WTC11 (cell line): ENCODE measurements around the gene ST8SIA1. TPM values are rescaled to one million over a fixed set of nuclear protein-coding genes. Genes with fewer than 3 reads are reported as not detected.

Source experiments
- ATAC-seq: fragments of 200-7000 bp; cut with Tn5 transposase; 2 replicates; pipeline ENCODE4 v1.10.0; 2021; ENCODE audit warnings: mild to moderate bottlenecking, moderate library complexity
- CTCF ChIA-PET: fragments of 300-600 bp; sonication (Branson Sonifier 250); formaldehyde crosslinking; loops from one replicate; lab custom pipeline; 2021; ENCODE audit warnings: antibody characterized with exemption; lab: Charles Lee
- POLR2A ChIA-PET: fragments of 350-600 bp; sonication (Branson Sonifier 250); formaldehyde crosslinking; loops from one replicate; lab custom pipeline; 2021; ENCODE audit warnings: antibody characterized with exemption; lab: Charles Lee
- DNase-seq: peaks from one replicate; pipeline ENCODE4 v3.0.0; 2021; ENCODE audit warnings: low spot score
- H3K27ac Mint-ChIP-seq: 2 replicates; pipeline ENCODE4 v1.8.0; 2021; ENCODE audit warnings: mixed read lengths
- H3K27me3 Mint-ChIP-seq: 2 replicates; pipeline ENCODE4 v1.8.0; 2021; ENCODE audit warnings: low read depth, mild to moderate bottlenecking, moderate library complexity, mixed read lengths
- H3K36me3 Mint-ChIP-seq: 2 replicates; pipeline ENCODE4 v1.8.0; 2021; ENCODE audit warnings: mixed read lengths
- H3K4me1 Mint-ChIP-seq: 2 replicates; pipeline ENCODE4 v1.8.0; 2022; ENCODE audit warnings: mixed read lengths
- H3K4me3 Mint-ChIP-seq: 2 replicates; pipeline ENCODE4 v1.8.0; 2021; ENCODE audit warnings: mild to moderate bottlenecking, moderate library complexity, mixed read lengths
- H3K9me3 Mint-ChIP-seq: 2 replicates; pipeline ENCODE4 v1.8.0; 2021; ENCODE audit warnings: mixed read lengths
- ATF1 ChIP-seq: sonication (generic); formaldehyde crosslinking; IDR thresholded peaks from 2 replicates; pipeline ENCODE4 v1.8.1; 2023; ENCODE audit warnings: mild to moderate bottlenecking, moderate library complexity, missing genetic modification reagents
- ATF2 ChIP-seq: sonication (generic); formaldehyde crosslinking; IDR thresholded peaks from 2 replicates; pipeline ENCODE4 v1.8.1; 2022; ENCODE audit warnings: low read depth, missing genetic modification reagents, borderline replicate concordance
- ATF6 ChIP-seq: sonication (generic); formaldehyde crosslinking; IDR thresholded peaks from 2 replicates; pipeline ENCODE4 v1.8.1; 2023; ENCODE audit warnings: mild to moderate bottlenecking, missing genetic modification reagents
- CBFB ChIP-seq: sonication (generic); formaldehyde crosslinking; IDR thresholded peaks from 2 replicates; pipeline ENCODE4 v1.8.1; 2022; ENCODE audit warnings: mild to moderate bottlenecking, low read depth, missing genetic modification reagents
- ERG ChIP-seq: fragments of 250-450 bp; sonication (Bioruptor Pico); IDR thresholded peaks from 2 replicates; pipeline ENCODE4 v1.8.0; 2021; ENCODE audit warnings: mild to moderate bottlenecking
- HMGXB4 ChIP-seq: sonication (generic); formaldehyde crosslinking; IDR thresholded peaks from 2 replicates; pipeline ENCODE4 v1.8.1; 2023; ENCODE audit warnings: mild to moderate bottlenecking, moderate library complexity, missing genetic modification reagents
- IRF2 ChIP-seq: sonication (generic); formaldehyde crosslinking; IDR thresholded peaks from 2 replicates; pipeline ENCODE4 v1.8.0; 2022; ENCODE audit warnings: low read depth, missing genetic modification reagents, borderline replicate concordance
- JUN ChIP-seq: sonication (generic); formaldehyde crosslinking; IDR thresholded peaks from 2 replicates; pipeline ENCODE4 v1.8.0; 2023; ENCODE audit warnings: mild to moderate bottlenecking, missing genetic modification reagents
- MAX ChIP-seq: sonication (generic); formaldehyde crosslinking; IDR thresholded peaks from 2 replicates; pipeline ENCODE4 v1.8.0; 2022; ENCODE audit warnings: mild to moderate bottlenecking, missing genetic modification reagents
- NFATC4 ChIP-seq: fragments of 250-450 bp; sonication (Bioruptor Pico); IDR thresholded peaks from 2 replicates; pipeline ENCODE4 v1.9.0; 2021; ENCODE audit warnings: mild to moderate bottlenecking
- NFYB ChIP-seq: sonication (generic); formaldehyde crosslinking; conservative IDR thresholded peaks from 2 replicates; pipeline ENCODE4 v1.8.0; 2022; ENCODE audit warnings: low read depth, missing genetic modification reagents
- NR1H2 ChIP-seq: sonication (generic); formaldehyde crosslinking; IDR thresholded peaks from 2 replicates; pipeline ENCODE4 v1.9.0; 2021; ENCODE audit warnings: mild to moderate bottlenecking, moderate library complexity, missing genetic modification reagents
- TEAD4 ChIP-seq: sonication (generic); formaldehyde crosslinking; IDR thresholded peaks from 2 replicates; pipeline ENCODE4 v1.8.0; 2022; ENCODE audit warnings: mild to moderate bottlenecking, missing genetic modification reagents
- USF2 ChIP-seq: sonication (generic); formaldehyde crosslinking; IDR thresholded peaks from 2 replicates; pipeline ENCODE4 v1.8.1; 2023; ENCODE audit warnings: mild to moderate bottlenecking, missing genetic modification reagents, moderate library complexity
- ZNF138 ChIP-seq: sonication (generic); formaldehyde crosslinking; conservative IDR thresholded peaks from 2 replicates; pipeline ENCODE4 v1.8.1; 2022; ENCODE audit warnings: mild to moderate bottlenecking, moderate library complexity, missing genetic modification reagents
- ZNF416 ChIP-seq: fragments of 250-450 bp; sonication (Bioruptor Pico); IDR thresholded peaks from 2 replicates; pipeline ENCODE4 v1.9.0; 2021; ENCODE audit warnings: mild to moderate bottlenecking, inconsistent platforms
- total RNA-seq: library from RNA; stranded (reverse); gene quantifications from 3 replicates; pipeline ENCODE4 v1.2.3, GENCODE V29; 2021

ST8SIA1 gene
- total RNA-seq, 1 experiment from 2014 or later = 2.3 TPM

- no peak for TF ChIP-seq TEAD4 (CRISPR knock-in tag)
- TF ChIP-seq MAX (CRISPR knock-in tag) = no peak
- no peak for TF ChIP-seq HMGXB4
Measured at GRCh38 chr12:22173177-22173576, 161.3 kb downstream of the ST8SIA1 start (continued).

- H3K27ac Mint-ChIP-seq = 0 out of 2 replicates have a peak overlapping the region, but pooled peaks have one; percentile 7
Measured at GRCh38 chr12:22172501-22172900, 162.0 kb downstream of the ST8SIA1 start.

GRCh38 chr12:22169376-22169775 is 165.1 kb downstream of the ST8SIA1 start:
- no peak for TF ChIP-seq NR1H2 (CRISPR knock-in tag)
- no peak for TF ChIP-seq NFATC4 (CRISPR knock-in tag)
- TF ChIP-seq ATF2 = no peak
- no peak for TF ChIP-seq JUN (CRISPR knock-in tag)
- no peak for TF ChIP-seq HMGXB4
- no peak for TF ChIP-seq ZNF416
- TF ChIP-seq NFYB (CRISPR knock-in tag) = no peak
- TF ChIP-seq USF2 = no peak
- no peak for TF ChIP-seq TEAD4 (CRISPR knock-in tag)
- TF ChIP-seq IRF2 = no peak
- no peak for TF ChIP-seq ATF6
- TF ChIP-seq CBFB (CRISPR knock-in tag) = no peak
- TF ChIP-seq ZNF138 (CRISPR knock-in tag) = no peak
- TF ChIP-seq ATF1 (CRISPR knock-in tag) = no peak
- Mint-ChIP-seq H3K4me1 (no peaks in the 10 kb centered on the region), H3K36me3 (no peaks in the 10 kb centered on the region), H3K27me3 (no peaks in the 10 kb centered on the region), H3K9me3 (no peaks in the 10 kb centered on the region), H3K4me3 (no peak overlapping the region), H3K27ac (no peak overlapping the region)
- ChIA-PET CTCF (interaction anchor here (0.7 kb wide), 1 partner anchor 166 kb away, joined by 3 read pairs; no protein-coding TSS in a partner anchor), POLR2A (no interaction called here)
- ATAC-seq (no peak), DNase-seq (no peak)

More at GRCh38 chr12:22172501-22172900, 162.0 kb downstream of the ST8SIA1 start:
- Mint-ChIP-seq H3K36me3 (no peaks in the 10 kb centered on the region), H3K4me1 (no peaks in the 10 kb centered on the region), H3K9me3 (peaks cover 4% of the 10 kb centered on the region), H3K27me3 (no peaks in the 10 kb centered on the region), H3K4me3 (no peak overlapping the region)
- TF ChIP-seq NFYB (CRISPR knock-in tag) = no peak
- no peak for TF ChIP-seq ERG (CRISPR knock-in tag)
- ATAC-seq = no peak
- DNase-seq = no peak
- POLR2A ChIA-PET = no interaction called here
- CTCF ChIA-PET = interaction anchor here (0.6 to 1.0 kb wide), 2 partner anchors 15 to 71 kb away, joined by 3 to 4 read pairs; no protein-coding TSS in a partner anchor
